Measurements from ENCODE around the gene RGS9.
"Not testable (repeated sequence)": the region's sequence is repeated elsewhere in the genome, so short reads cannot be mapped to it uniquely, and the experiment has no call there.

Gene RGS9

DNA sequence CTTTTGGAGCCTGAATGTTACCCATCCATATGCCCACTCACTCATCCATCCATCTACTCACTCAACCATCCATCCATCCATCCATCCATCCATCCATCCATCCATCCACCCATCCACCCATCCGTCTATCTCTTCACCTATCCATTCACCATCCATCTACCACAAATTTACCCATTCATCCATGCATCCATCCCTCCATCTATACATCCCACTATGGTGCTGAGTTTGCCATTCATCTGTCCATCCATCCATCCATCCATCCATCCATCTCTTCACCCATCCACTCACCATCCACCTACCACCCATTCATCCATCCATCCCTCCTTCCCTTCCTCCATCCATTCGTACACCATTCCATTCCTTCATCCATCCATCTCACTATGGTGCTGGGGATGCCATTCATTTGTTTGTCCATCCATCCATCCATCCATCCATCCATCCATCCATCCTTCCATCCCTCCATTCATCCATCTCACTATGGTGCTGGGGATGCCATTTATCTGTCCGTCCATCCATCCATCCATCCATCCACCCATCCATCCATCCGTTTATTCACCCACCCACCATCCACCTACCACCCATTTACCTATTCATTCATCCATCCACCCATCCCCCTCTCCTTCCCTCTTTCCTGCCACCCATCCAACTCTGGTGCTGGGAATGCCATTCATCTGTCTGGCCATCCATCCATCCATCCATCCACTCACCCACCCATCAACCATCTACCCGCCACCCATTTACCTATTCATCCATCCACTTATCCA lies 39.7 kb downstream of the RGS9 start:
- H3K36me3 ChIP-seq (ENCODE audit: control insufficient read depth, insufficient read depth, low read length), result no peaks in the 10 kb centered on the region
- H3K4me3 ChIP-seq (replicated peaks; ENCODE audit: low read depth, low read length), result no peak overlapping the region
- no peaks in the 10 kb centered on the region for H3K27me3 ChIP-seq (replicated peaks; ENCODE audit: control insufficient read depth, insufficient read depth, low read length)
- DNase-seq (ENCODE audit: extremely low read depth, insufficient read length), result no peak
- TF ChIP-seq, protein P1, sequence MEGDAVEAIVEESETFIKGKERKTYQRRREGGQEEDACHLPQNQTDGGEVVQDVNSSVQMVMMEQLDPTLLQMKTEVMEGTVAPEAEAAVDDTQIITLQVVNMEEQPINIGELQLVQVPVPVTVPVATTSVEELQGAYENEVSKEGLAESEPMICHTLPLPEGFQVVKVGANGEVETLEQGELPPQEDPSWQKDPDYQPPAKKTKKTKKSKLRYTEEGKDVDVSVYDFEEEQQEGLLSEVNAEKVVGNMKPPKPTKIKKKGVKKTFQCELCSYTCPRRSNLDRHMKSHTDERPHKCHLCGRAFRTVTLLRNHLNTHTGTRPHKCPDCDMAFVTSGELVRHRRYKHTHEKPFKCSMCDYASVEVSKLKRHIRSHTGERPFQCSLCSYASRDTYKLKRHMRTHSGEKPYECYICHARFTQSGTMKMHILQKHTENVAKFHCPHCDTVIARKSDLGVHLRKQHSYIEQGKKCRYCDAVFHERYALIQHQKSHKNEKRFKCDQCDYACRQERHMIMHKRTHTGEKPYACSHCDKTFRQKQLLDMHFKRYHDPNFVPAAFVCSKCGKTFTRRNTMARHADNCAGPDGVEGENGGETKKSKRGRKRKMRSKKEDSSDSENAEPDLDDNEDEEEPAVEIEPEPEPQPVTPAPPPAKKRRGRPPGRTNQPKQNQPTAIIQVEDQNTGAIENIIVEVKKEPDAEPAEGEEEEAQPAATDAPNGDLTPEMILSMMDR (IDR thresholded peaks at IDR 0.05; ENCODE audit: insufficient read depth, low read length, poor library complexity, severe bottlenecking), result no peak

DNA sequence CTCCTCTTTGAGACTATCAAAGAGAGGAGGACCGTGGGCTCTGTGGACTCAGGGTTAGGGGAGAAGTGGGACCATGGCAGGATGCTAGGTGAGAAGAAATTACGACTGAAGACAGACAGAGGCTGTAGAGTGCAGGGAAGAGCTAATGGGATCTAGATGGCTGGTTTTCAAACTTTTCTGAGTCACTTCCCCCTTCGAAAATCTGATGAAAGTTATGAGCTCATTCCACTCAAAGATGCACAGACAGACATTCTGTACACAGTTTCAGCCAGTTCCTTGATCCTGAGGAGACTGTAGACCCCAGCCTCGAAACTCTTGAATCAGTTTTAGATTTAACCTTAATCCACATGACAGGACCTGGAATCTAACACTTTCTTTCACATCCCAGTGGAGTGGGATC lies 40.7 kb downstream of the RGS9 start:
- Histone ChIP-seq H3K27me3 (replicated peaks; ENCODE audit: control insufficient read depth, insufficient read depth, low read length) (no peaks in the 10 kb centered on the region), H3K36me3 (ENCODE audit: control insufficient read depth, insufficient read depth, low read length) (no peaks in the 10 kb centered on the region), H3K4me3 (replicated peaks; ENCODE audit: low read depth, low read length) (no peak overlapping the region)
- TF ChIP-seq, protein P1 (IDR thresholded peaks at IDR 0.05; ENCODE audit: insufficient read depth, low read length, poor library complexity, severe bottlenecking), result no peak
- peak; percentile 42 for DNase-seq (ENCODE audit: extremely low read depth, insufficient read length)

DNA sequence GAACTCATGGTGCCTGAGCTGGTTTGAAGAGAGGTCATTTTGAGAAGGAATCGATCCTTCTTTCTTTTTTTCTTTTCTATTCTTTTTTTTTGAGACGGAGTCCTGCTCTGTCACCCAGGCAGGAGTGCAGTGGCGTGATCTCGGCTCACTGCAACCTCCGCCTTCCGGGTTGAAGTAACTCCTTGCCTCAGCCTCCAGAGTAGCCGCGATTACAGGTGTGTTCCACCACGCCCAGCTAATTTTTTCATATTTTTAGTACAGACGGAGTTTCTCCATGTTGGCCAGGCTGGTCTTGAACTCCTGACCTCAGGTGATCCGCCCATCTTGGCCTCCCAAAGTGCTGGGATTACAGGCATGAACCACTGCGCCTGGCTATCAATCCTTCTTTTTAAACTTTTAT lies 43.1 kb downstream of the RGS9 start:
- not testable (repeated sequence) for H3K36me3 ChIP-seq (ENCODE audit: control insufficient read depth, insufficient read depth, low read length); DNase-seq (ENCODE audit: extremely low read depth, insufficient read length); H3K4me3 ChIP-seq (replicated peaks; ENCODE audit: low read depth, low read length); H3K27me3 ChIP-seq (replicated peaks; ENCODE audit: control insufficient read depth, insufficient read depth, low read length)

DNA sequence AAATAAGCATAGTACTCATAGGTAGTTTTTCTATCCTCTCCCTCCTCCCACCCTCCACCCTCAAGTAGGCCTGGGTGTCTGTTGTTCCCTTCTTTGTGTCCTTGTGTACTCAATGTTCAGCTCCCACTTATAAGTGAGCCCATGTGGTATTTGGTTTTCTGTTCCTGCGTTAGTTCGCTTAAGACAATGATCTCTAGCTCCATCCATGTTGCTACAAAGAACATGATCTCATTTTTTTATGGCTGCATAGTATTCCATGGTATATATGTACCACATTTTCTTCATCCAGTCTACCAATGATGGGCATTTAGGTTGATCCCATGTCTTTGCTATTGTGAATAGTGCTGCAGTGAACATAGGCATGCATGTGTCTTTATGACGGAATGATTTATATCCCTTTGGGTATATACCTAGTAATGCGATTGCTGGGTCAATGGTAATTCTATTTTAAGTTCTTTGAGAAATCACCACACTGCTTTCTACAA lies 43.6 kb downstream of the RGS9 start:
- not testable (repeated sequence) for H3K27me3 ChIP-seq (replicated peaks; ENCODE audit: control insufficient read depth, insufficient read depth, low read length); H3K36me3 ChIP-seq (ENCODE audit: control insufficient read depth, insufficient read depth, low read length); H3K4me3 ChIP-seq (replicated peaks; ENCODE audit: low read depth, low read length); DNase-seq (ENCODE audit: extremely low read depth, insufficient read length)

DNA sequence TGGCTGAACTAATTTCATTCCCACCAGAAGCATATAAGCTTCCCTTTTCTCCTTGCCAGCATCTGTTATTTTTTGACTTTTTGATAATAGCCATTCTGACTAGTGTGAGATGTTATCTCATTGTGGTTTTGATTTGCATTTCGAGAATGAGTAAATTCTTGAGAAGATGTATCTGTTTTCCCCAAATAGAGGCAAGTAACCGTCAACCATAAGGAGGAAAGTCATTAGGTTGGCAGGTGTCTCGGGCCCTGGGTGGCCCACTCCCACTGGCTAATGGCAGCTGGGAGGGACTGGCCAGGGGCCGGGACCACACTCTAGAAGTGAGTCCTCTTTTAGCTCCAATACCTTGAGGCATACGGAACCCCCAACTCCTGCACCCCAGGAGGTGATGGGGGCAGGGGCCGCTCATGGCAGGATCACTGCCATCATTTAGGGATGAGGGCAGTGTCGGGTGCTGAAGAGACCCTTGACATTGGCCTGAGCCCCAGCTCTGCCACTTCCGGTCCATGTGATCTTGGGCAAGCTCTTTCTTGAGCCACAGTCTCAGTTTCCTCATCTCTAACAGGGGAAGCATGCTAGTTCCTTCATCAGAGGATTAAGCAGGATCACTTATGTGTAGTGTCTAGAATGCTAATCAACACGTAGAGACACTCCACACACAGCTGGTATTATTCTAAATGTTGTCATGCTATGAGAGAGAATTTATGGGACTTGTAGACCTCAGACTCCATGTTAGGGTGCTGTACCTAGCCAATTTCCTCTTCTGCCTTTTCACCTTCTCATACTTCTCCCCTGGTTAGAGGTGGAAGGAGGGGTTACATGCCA lies 44.3 kb downstream of the RGS9 start:
- DNase-seq (ENCODE audit: extremely low read depth, insufficient read length), result peak; percentile 89
- Histone ChIP-seq H3K36me3 (ENCODE audit: control insufficient read depth, insufficient read depth, low read length) (no peaks in the 10 kb centered on the region), H3K27me3 (replicated peaks; ENCODE audit: control insufficient read depth, insufficient read depth, low read length) (no peaks in the 10 kb centered on the region), H3K4me3 (replicated peaks; ENCODE audit: low read depth, low read length) (no peak overlapping the region)
- TF ChIP-seq, protein P1 (IDR thresholded peaks at IDR 0.05; ENCODE audit: insufficient read depth, low read length, poor library complexity, severe bottlenecking), result no peak

DNA sequence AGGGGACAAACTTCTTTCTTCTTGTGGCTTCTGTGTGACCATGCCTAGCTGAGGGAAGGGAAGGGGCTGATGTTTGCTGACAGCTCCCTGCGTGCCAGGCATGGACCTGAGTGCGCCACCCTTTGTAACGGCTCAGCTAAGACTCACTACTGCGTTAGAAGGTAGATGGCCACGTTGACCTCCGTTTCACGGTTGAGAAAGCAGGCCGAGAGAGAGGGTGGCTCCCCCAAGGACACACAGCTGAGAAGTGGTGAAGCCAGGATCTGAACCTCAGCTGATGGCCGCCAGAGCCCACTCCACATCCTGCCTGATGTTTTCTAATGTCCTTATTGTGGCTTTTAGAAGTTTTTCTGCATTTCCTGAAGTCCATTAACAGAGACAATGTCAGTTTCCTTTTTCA lies 45.1 kb downstream of the RGS9 start:
- DNase-seq (ENCODE audit: extremely low read depth, insufficient read length), result peak; percentile 73
- Histone ChIP-seq H3K36me3 (ENCODE audit: control insufficient read depth, insufficient read depth, low read length) (no peaks in the 10 kb centered on the region), H3K27me3 (replicated peaks; ENCODE audit: control insufficient read depth, insufficient read depth, low read length) (no peaks in the 10 kb centered on the region), H3K4me3 (replicated peaks; ENCODE audit: low read depth, low read length) (no peak overlapping the region; the same call in 1 of the 2 replicates)
- TF ChIP-seq, protein P1 (IDR thresholded peaks at IDR 0.05; ENCODE audit: insufficient read depth, low read length, poor library complexity, severe bottlenecking), result peak; percentile 6

Measured in GM06990 (cell line).